GM19463 (cell line): Measurements from ENCODE around the gene CD8A.
"Not testable (repeated sequence)": the region's sequence is repeated elsewhere in the genome, so short reads cannot be mapped to it uniquely, and the experiment has no call there.

ENCODE experiments used
- ATAC-seq: cut with Tn5 transposase; IDR thresholded peaks from one replicate; pipeline ENCODE4 v1.9.1; 2021; ENCODE audit warnings: mild to moderate bottlenecking, moderate library complexity; ENCODE audit not compliant: unreplicated experiment

CD8A gene

DNA sequence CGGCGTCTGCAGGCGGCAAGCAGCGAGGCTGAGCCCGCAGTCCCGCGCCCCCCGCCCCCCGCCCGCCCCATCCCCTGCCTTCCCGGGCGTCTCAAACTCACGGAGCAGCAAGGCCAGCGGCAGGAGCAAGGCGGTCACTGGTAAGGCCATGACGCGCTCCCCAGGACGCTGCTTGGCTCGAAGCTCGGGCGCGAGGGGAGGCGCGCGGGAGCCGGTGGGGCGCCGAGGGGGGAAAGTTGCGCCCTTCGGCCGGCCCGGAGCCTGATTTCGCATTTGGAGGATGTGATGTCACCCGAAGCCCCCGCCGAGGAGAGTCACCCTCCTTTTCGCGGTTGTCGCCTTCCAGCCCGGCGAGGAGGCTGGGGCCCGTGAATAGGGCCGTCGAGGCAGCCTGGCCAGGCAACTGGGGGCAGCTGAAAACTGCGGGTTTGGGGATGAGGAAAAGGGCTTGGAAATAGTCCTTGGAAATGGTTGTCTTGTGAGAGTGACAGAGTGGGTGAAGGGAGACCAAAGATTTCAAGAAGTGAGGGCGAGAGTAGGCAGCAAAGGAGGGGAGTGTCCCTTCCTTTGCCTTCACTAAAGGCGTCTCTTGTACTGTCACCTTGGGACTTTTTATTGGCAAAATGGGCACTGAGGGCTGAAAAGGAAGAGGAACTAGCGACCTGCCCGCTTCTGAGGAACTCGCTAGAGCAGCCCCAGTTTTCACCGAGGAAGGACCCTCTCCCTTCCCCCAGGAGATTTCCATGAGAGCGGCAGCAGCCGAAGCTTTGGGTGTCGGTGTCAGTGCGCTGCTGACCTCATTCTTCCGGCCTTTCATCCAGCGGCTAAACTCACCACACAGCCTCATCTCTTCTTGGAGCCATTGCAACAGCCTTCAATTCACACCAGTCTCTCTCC lies at the start of gene CD8A:
TSS of gene CD8A (minus strand) at position 238 of the 897 bp plus-strand sequence. CDS start at position 150, 88 bp downstream.
- peak; percentile 34 for ATAC-seq

DNA sequence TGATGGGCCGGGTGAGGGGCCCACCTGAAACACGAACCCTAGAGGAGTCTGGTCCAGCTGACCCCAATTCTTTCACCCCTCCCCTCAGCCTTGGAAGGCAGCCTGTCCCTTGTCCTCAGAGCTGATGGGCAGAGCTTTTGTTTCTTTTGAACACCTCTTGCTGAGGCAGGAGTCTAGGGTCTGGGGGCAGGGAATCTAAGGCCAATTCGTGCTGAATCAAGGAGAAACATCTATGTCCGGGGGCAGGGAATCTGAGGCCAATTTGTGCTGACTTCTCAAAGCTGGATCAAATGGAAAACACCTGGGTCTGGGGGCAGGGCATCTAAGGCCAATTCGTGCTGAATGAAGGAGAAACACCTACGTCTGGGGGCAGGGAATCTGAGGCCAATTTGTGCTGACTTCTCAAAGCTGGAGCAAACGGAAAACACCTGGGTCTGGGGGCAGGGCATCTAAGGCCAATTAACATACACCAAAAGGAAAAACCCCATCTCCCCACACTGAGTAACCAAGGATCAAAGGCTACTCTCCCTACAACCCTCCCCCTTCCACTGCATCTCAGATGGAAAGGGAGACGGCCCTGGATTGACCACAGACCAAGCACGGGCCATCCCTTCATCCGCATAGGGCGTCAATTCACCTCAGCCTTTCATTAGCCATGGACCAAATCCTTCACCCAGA lies 49.3 kb upstream of the CD8A start:
- ATAC-seq = not testable (repeated sequence)

DNA sequence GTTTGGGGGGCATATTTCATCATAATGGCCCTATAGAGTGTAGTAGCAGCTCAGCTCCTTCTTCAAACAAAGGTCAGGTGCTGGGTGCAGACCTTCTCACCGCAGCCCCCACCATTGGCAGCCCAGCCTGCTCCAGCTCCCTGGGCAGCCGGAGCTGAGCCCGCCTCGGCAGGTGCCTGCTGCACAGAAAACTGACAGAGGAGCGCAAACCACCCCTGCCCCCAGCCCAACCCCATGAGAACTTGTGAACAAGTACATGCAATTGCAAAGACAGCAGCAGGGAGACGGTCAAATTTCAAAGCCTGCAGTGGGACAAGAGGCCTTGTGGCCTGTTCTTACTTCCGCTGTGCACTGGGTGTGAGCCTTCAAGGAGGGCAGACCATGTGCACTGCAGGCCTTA lies 48.7 kb upstream of the CD8A start:
- ATAC-seq = not testable (repeated sequence)

DNA sequence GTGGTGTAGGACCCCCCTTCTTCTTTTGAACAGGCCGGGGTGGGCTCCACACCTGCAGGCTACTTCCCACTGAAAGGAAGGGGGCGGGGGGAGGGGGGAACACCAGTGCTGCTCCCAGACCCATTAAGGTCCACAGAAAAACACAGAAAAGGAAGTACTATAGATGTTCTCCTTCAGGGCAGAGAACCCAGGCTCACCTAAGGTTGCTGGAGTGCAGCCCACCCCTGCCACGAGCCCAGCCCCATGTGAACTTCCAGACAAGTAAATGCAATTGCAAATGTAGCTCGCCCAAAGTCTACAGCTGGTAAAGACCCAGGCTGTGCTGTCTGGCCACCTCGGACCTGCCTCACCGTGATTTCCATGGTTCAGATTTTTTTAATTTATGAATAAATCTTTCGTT lies 47.0 kb upstream of the CD8A start:
- ATAC-seq = not testable (repeated sequence)

DNA sequence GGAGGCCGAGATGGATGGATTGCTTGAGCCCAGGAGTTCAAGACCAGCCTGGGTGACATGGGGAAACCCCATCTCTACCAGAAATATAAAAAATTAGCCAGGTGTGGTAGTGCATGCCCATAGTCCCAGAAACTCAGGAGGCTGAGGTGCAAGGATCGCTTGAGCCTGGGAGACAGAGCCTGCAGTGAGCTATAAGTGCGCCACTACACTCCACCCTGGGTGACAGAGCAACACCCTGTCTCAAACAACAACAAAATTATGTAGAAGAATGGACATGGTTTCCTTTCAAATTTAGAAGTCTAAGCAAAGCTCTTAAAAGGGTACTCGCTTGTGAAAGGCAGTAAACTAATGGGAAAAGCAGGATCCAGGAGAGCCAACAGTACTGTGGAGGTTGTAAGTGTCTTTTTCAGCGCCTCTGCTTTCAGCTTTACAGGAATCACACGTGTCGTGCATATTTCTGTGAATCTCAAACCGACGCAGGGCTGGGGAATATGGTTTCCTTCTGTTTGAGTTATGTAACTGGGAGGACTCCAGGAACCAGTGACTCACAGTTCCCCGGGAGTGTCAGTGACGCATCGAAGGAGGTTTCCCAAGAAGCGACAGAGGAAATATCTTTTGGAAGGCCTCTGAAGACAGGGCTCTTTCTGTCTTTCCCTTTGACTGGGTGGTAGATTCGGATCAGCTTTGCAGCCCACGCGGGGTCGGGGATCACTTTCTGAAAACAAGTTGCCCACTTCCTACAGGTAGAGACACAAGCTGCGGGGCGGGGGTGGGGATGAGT lies 46.4 kb upstream of the CD8A start:
- ATAC-seq = not testable (repeated sequence)

DNA sequence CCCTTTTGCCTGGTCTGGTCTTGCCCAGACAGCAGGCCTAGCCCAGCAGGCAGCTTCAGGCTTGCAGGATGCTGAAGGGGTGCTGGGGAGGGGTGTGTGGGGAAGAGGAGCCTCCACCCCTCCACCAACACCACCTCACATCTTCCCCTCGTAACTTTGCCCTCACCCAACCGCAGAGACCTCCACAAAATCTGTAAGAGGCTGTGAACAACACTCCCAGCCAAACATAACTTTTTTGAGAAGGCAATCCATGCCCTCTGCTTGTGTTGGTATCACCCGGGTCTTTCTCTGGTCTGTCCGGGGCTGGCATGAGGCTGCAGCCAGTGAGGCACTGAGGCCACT lies 44.8 kb upstream of the CD8A start:
- ATAC-seq = not testable (repeated sequence)

DNA sequence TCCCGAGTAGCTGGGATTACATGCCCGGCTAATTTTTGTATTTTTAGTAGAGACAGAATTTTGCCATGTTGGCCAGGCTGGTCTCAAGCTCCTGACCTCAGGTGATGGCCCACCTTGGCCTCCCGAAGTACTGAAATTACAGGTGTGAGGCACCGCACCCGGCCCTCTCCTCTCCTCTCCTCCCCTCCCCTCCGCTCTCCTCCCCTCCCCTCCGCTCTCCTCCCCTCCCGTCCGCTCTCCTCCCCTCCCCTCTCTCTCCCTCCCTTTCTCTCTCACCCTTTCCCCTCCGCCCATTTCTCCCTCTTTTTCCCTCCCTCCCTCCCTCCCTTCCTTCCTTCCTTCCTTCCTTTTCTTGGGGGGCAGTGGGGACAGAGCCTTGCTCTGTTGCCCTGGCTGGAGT lies 42.6 kb upstream of the CD8A start:
- ATAC-seq = no peak

DNA sequence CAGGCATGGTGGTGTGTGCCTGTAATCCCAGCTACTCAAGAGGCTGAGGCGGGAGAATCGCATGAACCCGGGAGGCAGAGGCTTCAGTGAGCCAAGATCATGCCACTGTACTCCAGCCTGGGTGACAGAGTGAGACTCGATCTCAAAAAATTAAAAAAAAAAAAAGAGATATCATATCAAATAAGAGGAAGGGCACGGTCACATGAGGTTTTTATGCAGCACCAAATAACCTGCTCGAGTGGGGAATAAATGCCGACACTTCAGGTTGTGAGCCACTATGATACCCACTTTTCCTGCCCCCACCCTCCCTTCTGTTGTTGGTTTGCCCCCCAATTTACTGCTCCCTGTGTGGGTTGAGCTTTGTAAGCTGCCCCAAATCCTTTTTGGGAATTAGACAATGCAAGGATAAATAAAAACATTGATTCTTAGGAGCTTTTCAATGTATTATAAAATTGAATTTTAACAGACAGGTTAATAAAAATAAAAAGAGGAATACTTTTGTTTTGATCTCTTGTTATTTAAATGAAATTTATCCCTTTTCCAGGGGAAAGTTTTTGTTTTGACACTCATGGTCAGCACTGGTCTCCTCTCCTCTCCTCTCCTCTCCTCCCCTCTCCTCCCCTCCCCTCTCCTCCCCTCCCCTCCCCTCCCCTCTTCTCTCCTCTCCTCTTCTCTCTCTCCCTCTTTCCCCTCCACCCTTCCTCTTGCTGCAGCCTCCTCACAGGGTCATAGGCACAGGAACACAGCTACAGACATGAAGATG lies 41.8 kb upstream of the CD8A start:
- ATAC-seq = no peak

DNA sequence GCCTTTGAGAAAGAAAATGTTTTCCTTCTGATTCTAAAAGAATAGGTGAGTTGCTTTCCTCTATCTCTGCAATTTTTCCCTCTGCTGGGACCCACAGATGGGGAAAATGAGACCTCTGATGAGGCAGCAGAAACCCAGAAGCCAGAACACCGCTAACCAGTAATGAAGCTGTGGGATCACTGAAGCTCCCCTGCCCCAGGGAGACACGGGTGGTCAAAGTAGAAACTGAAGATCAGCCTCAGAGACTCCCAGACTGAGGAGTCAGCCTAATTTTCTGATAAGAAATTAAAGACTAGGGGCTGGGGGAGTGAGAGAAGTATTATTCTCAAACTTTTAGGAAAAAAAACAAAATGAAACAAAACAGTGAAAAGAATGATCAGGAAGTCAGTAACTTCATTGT lies 40.8 kb upstream of the CD8A start:
- no peak for ATAC-seq

DNA sequence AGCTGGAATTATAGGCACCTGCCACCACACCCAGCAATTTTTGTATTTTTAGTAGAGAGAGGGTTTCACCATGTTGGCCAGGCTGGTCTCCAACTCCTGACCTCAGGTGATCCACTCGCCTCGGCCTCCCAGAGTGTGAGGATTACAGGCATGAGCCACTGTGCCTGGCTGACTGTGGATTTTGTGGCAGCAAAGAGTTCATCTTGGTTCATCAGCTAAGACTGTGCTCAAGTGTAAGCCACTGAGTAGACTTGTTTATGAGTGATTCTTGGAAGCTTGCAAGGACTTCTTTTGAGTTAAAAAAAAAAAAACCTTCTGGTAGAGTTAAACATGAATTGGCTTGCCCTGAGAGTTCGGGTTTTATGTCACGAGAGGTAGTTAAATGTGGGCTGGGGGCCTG lies 36.2 kb upstream of the CD8A start:
- ATAC-seq = no peak

DNA sequence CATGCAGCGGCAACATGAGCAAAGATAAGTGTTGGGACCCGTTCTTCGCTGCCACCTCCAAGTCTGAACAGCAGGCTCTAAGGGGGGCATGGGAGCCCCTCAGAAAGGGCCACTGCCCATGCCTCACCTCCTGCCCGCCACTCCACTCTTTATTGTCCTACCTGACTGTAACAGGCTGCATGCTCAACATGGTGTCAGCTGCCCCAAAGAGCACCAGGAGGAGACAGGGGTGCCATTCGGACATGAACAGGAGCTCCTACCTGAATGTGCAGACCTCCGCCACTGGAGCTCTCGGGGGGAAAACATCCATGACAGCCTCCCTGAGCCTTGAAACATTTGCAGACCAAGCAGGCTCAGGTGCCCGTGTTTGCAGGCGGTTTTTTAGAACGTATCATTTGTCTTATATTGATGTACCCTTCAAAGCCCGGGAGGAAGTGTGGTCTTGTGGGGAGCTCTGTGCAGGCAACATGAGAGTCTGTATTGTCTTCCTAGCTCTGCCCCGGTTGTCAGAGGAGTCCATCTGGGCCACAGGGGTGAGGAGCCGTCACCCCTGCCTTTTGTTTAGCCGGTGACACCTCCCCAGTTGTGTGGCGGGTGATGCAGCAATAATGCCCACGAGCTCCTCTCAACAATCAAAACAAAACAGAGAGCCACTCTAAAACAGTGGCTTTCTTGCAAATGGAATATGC lies 35.1 kb upstream of the CD8A start:
- ATAC-seq = no peak

DNA sequence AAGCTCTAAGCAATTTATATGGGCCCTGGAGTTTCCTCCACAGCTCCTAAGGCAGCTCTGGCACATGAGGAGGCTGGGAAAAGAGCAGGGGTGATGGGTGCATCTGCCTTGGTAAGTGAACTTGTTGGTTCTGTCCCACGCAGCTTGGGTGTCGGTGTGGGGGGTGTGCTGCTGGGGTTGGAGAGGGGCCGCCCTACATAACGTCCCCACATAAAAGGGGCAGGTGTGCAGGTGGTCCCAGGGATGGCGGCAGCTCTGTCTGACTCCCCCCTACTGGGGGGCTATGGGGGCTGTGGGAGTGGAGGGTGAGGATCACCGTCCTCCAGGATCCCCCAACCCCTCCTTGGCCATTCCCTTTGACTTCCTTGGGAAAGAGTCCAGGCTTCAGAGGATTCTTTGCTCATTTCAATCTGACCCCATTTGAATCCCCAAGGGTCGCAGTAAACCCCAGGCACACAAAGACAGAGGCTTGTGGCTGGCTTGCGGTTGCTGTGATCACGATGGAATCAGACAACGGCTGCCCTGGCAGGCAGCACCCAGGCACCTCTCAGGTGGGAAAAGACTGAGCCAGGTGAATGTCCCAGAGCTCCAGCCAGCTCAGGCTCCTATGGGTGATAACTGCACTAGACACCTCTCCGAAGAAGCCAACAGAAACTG lies 34.5 kb upstream of the CD8A start:
- no peak for ATAC-seq

DNA sequence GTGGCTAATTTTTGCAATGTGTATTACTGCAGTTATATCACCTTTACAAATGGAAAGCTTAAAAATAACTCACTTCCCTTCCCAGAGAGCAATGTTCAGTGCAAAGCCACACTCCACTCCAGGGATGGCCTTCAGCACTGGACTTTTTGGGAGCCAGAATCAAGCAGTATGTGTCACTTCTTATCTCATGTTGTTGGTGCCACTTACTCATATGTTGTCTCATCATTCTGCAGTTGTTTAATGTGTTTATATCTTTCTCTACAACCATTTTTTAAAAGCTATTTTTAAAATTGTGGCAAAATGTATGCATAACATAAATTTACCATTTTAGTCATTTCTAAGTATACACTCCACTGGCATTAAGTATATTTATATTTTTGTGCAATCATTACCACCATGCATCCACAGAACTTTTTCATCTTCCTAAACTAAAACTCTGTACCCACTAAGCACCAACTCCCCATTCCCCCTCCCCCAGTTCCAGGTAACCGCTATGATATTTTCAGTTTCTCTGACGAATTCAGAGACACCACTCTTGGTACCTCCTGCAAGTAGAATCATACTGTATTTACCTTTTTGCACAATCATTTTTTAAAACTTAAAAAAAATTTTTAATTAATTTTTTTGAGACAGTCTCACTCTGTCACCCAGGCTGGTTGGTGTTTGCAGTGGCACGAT lies 32.1 kb upstream of the CD8A start:
- no peak for ATAC-seq

DNA sequence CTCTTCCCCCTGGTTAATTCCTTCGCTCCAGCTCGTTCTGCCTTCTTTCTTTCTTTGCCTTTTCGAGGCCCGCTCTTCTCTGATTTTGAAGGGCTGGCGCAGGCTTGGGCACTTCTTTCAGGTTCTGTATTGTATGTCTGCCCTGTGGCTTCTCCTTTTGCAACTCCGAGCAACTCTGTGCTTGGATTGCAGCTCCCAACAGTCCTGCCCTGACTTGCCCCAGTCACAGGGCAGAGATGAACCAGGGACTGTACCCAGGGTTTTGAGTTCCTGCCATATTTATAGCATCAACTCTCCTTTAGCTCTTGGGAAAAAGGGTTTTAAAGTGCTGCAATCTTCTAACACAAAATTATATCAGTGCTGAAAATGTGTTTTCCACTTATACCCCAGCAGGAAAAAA lies 31.1 kb upstream of the CD8A start:
- no peak for ATAC-seq

DNA sequence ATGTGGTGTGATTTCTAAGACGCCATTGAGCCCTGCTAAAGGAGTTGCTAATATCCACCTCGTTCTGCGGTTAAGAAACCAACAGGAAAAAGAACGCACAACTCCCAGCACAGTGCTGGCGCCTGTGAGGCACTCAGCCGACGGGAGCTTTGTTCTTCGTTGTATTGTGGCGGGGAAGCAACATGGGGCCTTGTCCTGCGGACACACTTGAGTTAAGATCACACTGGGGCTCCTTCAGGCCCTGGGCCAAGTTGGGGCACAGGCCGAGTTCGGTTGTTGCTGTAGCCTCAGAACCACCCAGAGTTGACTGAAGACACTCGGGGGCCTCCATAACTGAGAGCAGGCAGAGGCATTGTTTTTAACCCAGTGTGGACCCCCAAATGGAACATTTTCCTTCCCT lies 30.6 kb upstream of the CD8A start:
- no peak for ATAC-seq

DNA sequence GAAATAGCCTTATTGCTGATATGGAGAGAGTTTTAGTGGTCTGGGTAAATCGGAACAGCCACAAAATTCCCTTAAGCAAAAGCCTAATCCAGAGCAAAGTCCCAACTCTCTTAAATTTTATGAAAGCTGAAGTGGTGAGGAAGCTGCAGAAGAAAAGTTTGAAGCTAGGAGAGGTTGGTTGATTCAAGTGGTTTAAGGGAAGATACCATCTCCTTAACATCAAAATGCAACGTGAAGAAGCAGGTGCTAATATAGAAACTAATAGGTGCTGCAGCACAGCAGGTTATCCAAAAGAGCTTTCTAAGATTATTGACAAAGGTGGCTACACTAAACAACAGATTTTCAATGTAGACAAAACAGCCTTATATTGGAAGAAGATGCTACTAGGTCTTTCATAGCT lies 28.2 kb upstream of the CD8A start:
- ATAC-seq = no peak

DNA sequence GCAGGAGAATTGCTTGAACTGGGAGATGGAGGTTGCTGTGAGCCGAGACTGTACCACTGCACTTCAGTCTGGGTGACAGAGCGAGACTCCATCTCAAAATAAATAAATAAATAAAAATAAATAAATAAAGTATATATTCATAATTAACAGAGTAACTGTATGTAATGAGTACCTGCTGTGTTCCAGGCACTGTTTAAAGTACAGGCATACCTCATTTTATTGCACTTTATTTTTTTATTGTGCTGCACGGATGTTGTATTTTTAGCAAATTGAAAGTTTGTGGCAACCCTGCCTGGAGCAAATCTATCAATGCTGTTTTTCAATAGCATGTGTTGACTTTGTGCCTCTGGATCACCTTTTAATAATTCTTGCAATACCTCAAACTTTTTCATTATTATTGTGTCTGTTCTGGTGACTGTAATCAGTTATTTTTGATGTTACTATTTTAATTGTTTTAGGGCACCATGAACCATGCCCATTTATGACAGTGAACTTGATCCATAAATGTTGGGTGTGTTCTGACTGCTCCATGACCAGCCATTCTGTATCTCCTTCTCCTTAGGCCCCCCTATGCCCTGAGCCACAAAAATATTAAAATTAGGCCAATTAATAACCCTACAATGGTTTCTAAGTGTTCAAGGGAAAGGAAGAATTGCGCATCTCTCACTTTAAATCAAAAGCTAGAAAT lies 27.5 kb upstream of the CD8A start:
- ATAC-seq = no peak

DNA sequence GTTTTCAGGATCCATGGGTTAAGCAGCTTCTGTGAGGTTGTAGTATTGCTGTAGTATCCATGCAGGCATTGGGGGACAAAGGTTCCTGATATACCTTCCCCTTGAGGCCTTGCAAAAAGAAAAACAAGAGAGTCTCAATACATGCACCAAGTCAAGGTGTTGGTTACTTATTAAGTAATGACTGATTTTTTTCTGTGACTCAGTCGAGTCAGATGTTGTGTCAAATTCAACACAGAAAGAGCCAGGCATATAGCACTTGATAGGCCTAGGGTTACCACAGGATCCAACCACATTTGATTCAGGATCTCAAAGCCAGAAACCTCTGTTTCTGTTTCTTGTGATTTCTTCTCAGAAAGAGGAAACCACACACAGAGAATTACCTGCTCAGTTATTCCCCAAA lies 24.9 kb upstream of the CD8A start:
- no peak for ATAC-seq
